ENCODE data around the gene TMEM233. TPM values are rescaled to one million over a fixed set of nuclear protein-coding genes. Genes with fewer than 3 reads are reported as not detected.

The TMEM233 gene
- polyA plus RNA-seq, 1 donor = 0.51 TPM

DNA sequence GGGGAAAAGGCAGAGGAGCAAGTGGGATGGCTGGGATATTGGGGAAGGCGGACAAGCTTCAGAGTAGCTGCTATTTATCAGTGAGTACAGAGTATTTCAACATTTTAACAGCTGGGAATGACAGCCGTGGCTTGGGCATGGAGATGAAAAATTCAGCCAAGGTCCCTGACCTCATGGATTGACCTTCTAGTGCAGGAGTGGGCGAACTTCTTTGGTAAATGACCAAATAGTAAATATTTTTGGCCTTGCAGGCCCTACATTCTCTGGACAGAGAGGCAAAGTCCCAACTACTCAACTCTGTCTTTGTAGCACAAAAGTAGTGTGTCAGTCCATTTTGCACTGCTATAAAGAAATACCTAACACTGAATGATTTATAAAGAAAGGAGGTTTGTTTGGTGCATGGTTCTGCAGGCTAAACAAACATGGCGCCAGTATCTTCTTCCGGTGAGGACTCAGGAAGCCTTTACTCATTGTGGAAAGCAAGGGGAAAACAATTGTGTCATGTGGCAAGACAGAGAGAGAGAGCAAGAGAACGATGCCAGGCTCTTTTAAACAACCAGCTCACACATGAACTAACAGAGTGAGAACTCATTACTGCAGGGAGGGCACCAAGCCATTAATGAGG, 33.6 kb downstream of the TMEM233 start:
- Histone ChIP-seq H3K9me3 (ENCODE audit: control insufficient read depth, low read depth, low read length) (no peaks in the 10 kb centered on the region), H3K36me3 (ENCODE audit: control insufficient read depth, insufficient read depth, low read length) (no peaks in the 10 kb centered on the region), H3K27ac (ENCODE audit: low read length) (no peak overlapping the region), H3K27me3 (ENCODE audit: control insufficient read depth, insufficient read depth, low read length) (peaks cover 6% of the 10 kb centered on the region), H3K4me3 (ENCODE audit: low read length) (no peak overlapping the region), H3K4me1 (ENCODE audit: control insufficient read depth, insufficient read depth, low read length) (no peaks in the 10 kb centered on the region)
- WGBS (ENCODE audit: insufficient coverage, low lambda C conversion rate) = 60% methylated on average over 1 of the region's 6 CpGs
- DNase-seq = no peak

- H3K9me3 ChIP-seq (ENCODE audit: control insufficient read depth, low read depth, low read length) = no peaks in the 10 kb centered on the region
- H3K4me3 ChIP-seq (ENCODE audit: low read length) = no peak overlapping the region
- no peaks in the 10 kb centered on the region for H3K36me3 ChIP-seq (ENCODE audit: control insufficient read depth, insufficient read depth, low read length)
- no peaks in the 10 kb centered on the region for H3K4me1 ChIP-seq (ENCODE audit: control insufficient read depth, insufficient read depth, low read length)
- no peak overlapping the region for H3K27ac ChIP-seq (ENCODE audit: low read length)
- DNase-seq = no peak
- WGBS (ENCODE audit: insufficient coverage, low lambda C conversion rate) = no CpG with 5 or more reads among the region's 6 CpGs
- H3K27me3 ChIP-seq (ENCODE audit: control insufficient read depth, insufficient read depth, low read length) = peaks cover 4% of the 10 kb centered on the region
Measured at GRCh38 chr12:119627686-119628085, 34.1 kb downstream of the TMEM233 start.

DNA sequence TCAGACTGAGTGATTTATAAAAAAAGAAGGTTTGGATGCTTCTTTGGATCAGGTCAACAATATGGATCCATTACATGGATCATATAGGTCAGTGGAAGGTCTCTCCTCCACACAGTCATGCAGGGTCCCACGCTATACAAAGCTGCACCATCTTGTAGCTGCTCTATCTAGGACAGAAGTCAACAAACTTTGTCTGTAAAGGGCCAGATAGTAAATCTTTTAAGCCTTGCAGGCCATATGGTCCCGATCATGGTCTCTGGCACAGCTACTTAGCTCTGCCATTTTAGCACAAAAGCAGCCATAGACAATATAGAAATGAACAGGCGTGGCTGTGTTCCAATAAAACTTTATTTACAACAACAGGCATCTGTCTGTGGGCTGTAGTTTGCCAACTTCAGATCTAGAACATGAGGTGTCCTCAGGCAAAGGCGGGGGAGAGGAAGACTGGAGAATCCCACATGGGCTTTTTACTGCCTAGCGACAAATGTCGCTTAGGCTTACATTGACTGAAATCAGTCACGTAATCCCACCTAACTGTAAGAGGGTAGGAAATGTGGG, 36.7 kb downstream of the TMEM233 start:
- H3K9me3 ChIP-seq (ENCODE audit: control insufficient read depth, low read depth, low read length) = no peaks in the 10 kb centered on the region
- H3K27ac ChIP-seq (ENCODE audit: low read length) = no peak overlapping the region
- no peaks in the 10 kb centered on the region for H3K36me3 ChIP-seq (ENCODE audit: control insufficient read depth, insufficient read depth, low read length)
- WGBS (ENCODE audit: insufficient coverage, low lambda C conversion rate) = 100% methylated on average over 1 of the region's 7 CpGs
- H3K4me3 ChIP-seq (ENCODE audit: low read length) = no peak overlapping the region
- no peaks in the 10 kb centered on the region for H3K4me1 ChIP-seq (ENCODE audit: control insufficient read depth, insufficient read depth, low read length)
- H3K27me3 ChIP-seq (ENCODE audit: control insufficient read depth, insufficient read depth, low read length) = no peaks in the 10 kb centered on the region
- no peak for DNase-seq

DNA sequence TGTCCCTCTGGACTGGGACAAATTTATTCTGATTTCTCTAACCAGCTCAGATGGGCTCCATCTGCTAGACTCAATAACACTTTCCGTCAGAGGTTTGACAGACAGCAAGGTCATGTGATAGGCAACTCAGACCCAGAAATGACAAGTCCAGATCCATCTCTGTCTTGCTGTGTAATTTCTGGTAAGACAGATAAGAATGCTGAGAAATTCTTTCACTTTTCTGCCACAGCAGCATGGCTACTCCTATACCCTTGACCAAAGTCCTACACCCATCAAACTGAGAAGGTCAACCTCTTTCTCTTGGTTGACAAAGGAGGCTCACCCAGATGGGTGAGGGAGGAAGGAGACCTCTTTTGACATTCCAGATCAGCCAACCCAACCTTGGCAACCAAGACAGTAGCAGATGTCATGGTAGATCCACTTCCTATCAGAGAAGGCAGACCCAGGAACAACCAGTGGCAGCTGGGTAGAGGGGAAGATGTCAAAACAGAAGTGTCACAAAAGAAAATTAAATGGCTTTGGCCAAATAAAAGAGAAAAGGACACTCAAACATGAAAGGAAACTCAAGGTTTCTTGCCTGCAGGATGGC, 37.5 kb downstream of the TMEM233 start:
- no peaks in the 10 kb centered on the region for H3K4me1 ChIP-seq (ENCODE audit: control insufficient read depth, insufficient read depth, low read length)
- DNase-seq = no peak
- H3K4me3 ChIP-seq (ENCODE audit: low read length) = no peak overlapping the region
- no peak overlapping the region for H3K27ac ChIP-seq (ENCODE audit: low read length)
- H3K36me3 ChIP-seq (ENCODE audit: control insufficient read depth, insufficient read depth, low read length) = no peaks in the 10 kb centered on the region
- no peaks in the 10 kb centered on the region for H3K9me3 ChIP-seq (ENCODE audit: control insufficient read depth, low read depth, low read length)
- no CpG with 5 or more reads among the region's 1 CpG for WGBS (ENCODE audit: insufficient coverage, low lambda C conversion rate)
- no peaks in the 10 kb centered on the region for H3K27me3 ChIP-seq (ENCODE audit: control insufficient read depth, insufficient read depth, low read length)

DNA sequence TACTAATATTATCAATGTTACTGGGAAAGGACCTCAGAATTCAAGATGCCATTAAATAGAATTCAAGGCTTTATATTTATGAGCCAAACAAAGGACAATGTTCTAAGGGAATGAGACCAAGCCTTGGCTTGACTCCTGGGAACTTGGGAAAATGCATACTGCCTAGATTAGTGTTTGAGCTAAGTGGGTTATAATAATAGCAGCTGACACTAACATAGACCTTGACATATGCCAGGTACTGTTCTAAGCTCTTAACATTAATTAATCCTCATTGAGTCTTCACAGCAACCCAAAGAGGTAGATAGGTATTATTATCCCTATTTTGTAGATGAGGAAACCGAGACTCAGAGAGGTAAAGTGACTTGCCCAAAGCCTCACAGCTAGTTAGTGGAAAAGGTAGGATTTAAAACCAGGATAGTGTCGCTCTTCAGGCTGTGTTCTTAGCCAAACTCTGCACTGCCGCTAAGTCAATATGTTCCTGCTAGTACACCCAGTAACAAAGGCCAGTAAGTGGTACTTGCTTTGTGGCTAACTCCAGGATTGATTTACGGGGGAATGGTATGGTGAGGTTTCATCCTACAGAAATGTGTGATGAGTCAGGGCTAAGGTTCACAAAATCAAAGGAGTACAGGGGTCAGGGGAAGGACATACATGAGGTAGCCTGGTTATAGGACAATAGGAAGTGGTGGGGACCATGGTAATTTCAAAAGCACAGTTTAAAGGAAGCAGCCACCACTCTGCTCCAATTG, 38.5 kb downstream of the TMEM233 start:
- WGBS (ENCODE audit: insufficient coverage, low lambda C conversion rate) = no CpG with 5 or more reads among the region's 4 CpGs
- DNase-seq = no peak
- H3K27me3 ChIP-seq (ENCODE audit: control insufficient read depth, insufficient read depth, low read length) = no peaks in the 10 kb centered on the region
- no peaks in the 10 kb centered on the region for H3K4me1 ChIP-seq (ENCODE audit: control insufficient read depth, insufficient read depth, low read length)
- H3K27ac ChIP-seq (ENCODE audit: low read length) = no peak overlapping the region
- H3K4me3 ChIP-seq (ENCODE audit: low read length) = no peak overlapping the region
- no peaks in the 10 kb centered on the region for H3K9me3 ChIP-seq (ENCODE audit: control insufficient read depth, low read depth, low read length)
- no peaks in the 10 kb centered on the region for H3K36me3 ChIP-seq (ENCODE audit: control insufficient read depth, insufficient read depth, low read length)

DNA sequence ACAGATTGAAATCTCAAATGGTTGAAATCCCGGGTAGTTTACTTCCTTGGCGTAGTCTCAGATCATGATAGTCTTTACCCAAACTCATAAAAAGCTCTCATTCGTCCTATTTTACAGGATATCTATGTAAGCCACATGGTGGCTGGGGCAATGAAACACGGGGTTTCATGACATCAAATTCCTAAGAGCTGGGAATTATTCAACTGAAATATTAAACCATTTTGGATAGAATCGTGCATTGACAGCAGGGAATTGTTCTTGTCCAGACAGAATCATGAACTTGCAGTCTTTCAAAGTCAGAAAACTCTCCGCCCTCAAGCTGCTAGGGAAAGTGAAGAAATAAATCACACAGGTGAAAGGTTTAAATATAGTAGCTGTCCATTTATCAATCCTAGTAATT, 41.2 kb downstream of the TMEM233 start:
- Histone ChIP-seq H3K27ac (ENCODE audit: low read length) (no peak overlapping the region), H3K36me3 (ENCODE audit: control insufficient read depth, insufficient read depth, low read length) (no peaks in the 10 kb centered on the region), H3K27me3 (ENCODE audit: control insufficient read depth, insufficient read depth, low read length) (no peaks in the 10 kb centered on the region), H3K4me3 (ENCODE audit: low read length) (no peak overlapping the region), H3K9me3 (ENCODE audit: control insufficient read depth, low read depth, low read length) (no peaks in the 10 kb centered on the region), H3K4me1 (ENCODE audit: control insufficient read depth, insufficient read depth, low read length) (no peaks in the 10 kb centered on the region)
- 100% methylated on average over 1 of the region's 6 CpGs for WGBS (ENCODE audit: insufficient coverage, low lambda C conversion rate)
- DNase-seq = no peak

DNA sequence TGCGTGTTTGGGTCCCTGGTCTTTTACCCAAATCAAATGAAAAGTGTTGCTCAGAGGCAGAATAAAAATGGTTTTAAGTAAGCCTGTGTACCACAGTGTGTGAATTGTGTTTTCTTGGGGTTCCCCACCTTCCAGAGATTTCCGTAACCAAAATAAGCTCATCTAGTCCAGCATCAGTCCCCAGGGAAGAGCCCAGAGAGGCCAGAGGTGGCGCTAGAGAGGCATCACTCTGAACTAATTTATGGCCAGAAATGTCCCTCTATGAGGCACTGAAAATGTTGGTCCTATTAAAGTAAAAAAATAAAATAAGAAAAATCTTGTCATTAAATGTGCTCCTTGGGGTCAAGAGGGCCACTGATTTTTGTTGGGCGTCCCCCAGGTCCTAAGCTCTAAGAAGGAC, 49.4 kb downstream of the TMEM233 start:
- DNase-seq = no peak
- no peak overlapping the region for H3K27ac ChIP-seq (ENCODE audit: low read length)
- WGBS (ENCODE audit: insufficient coverage, low lambda C conversion rate) = 88% methylated on average over 1 of the region's 4 CpGs
- no peaks in the 10 kb centered on the region for H3K4me1 ChIP-seq (ENCODE audit: control insufficient read depth, insufficient read depth, low read length)
- H3K27me3 ChIP-seq (ENCODE audit: control insufficient read depth, insufficient read depth, low read length) = no peaks in the 10 kb centered on the region
- H3K4me3 ChIP-seq (ENCODE audit: low read length) = no peak overlapping the region
- no peaks in the 10 kb centered on the region for H3K9me3 ChIP-seq (ENCODE audit: control insufficient read depth, low read depth, low read length)
- no peaks in the 10 kb centered on the region for H3K36me3 ChIP-seq (ENCODE audit: control insufficient read depth, insufficient read depth, low read length)

- Histone ChIP-seq H3K27me3 (ENCODE audit: control insufficient read depth, insufficient read depth, low read length) (no peaks in the 10 kb centered on the region), H3K4me3 (ENCODE audit: low read length) (no peak overlapping the region), H3K4me1 (ENCODE audit: control insufficient read depth, insufficient read depth, low read length) (no peaks in the 10 kb centered on the region), H3K9me3 (ENCODE audit: control insufficient read depth, low read depth, low read length) (no peaks in the 10 kb centered on the region), H3K36me3 (ENCODE audit: control insufficient read depth, insufficient read depth, low read length) (no peaks in the 10 kb centered on the region), H3K27ac (ENCODE audit: low read length) (no peak overlapping the region)
- DNase-seq = no peak
- WGBS (ENCODE audit: insufficient coverage, low lambda C conversion rate) = no CpG with 5 or more reads among the region's 3 CpGs
Measured at GRCh38 chr12:119644930-119645329, 51.4 kb downstream of the TMEM233 start.

- WGBS (ENCODE audit: insufficient coverage, low lambda C conversion rate) = no CpG with 5 or more reads among the region's 7 CpGs
- no peaks in the 10 kb centered on the region for H3K27me3 ChIP-seq (ENCODE audit: control insufficient read depth, insufficient read depth, low read length)
Measured at GRCh38 chr12:119645535-119646059, 52.0 kb downstream of the TMEM233 start.

GRCh38 chr12:119649202-119649808, 55.7 kb downstream of the TMEM233 start:
- H3K27me3 ChIP-seq (ENCODE audit: control insufficient read depth, insufficient read depth, low read length) = no peaks in the 10 kb centered on the region
- peaks cover 11% of the 10 kb centered on the region for H3K9me3 ChIP-seq (ENCODE audit: control insufficient read depth, low read depth, low read length)
- no peak overlapping the region for H3K27ac ChIP-seq (ENCODE audit: low read length)
- no peaks in the 10 kb centered on the region for H3K36me3 ChIP-seq (ENCODE audit: control insufficient read depth, insufficient read depth, low read length)
- no peak overlapping the region for H3K4me3 ChIP-seq (ENCODE audit: low read length)
- DNase-seq = no peak
- H3K4me1 ChIP-seq (ENCODE audit: control insufficient read depth, insufficient read depth, low read length) = no peaks in the 10 kb centered on the region
- WGBS (ENCODE audit: insufficient coverage, low lambda C conversion rate) = 0% methylated on average over 1 of the region's 4 CpGs

More at GRCh38 chr12:119645535-119646059, 52.0 kb downstream of the TMEM233 start:
- Histone ChIP-seq H3K27ac (ENCODE audit: low read length) (no peak overlapping the region), H3K36me3 (ENCODE audit: control insufficient read depth, insufficient read depth, low read length) (no peaks in the 10 kb centered on the region), H3K4me3 (ENCODE audit: low read length) (no peak overlapping the region), H3K4me1 (ENCODE audit: control insufficient read depth, insufficient read depth, low read length) (no peaks in the 10 kb centered on the region), H3K9me3 (ENCODE audit: control insufficient read depth, low read depth, low read length) (no peaks in the 10 kb centered on the region)
- no peak for DNase-seq

Measured in large intestine (tissue), 3 donors.